Activated CD4-positive, alpha-beta T cell treated with anti-CD3 and anti-CD28 coated beads for 36 hours (primary cell): ENCODE measurements around the gene CAB39L. TPM values are rescaled to one million over a fixed set of nuclear protein-coding genes. Genes with fewer than 3 reads are reported as not detected.

Source experiments
- ATAC-seq: fragments of 200-7000 bp; cut with Tn5 transposase; one replicate; pipeline ENCODE4 v1.10.0; 2021; ENCODE audit warnings: mild to moderate bottlenecking, moderate library complexity
- CTCF ChIA-PET: fragments of 350-600 bp; sonication (Branson Sonifier 250); formaldehyde crosslinking; loops from one replicate; lab custom pipeline; 2021; ENCODE audit warnings: antibody characterized with exemption; lab: Charles Lee
- POLR2A ChIA-PET: fragments of 350-600 bp; sonication (Branson Sonifier 250); formaldehyde crosslinking; loops from one replicate; lab custom pipeline; 2021; ENCODE audit warnings: antibody characterized with exemption, inconsistent platforms; lab: Charles Lee
- DNase-seq: peaks from one replicate; pipeline ENCODE4 v3.0.0-alpha.2; 2020
- H3K27ac Mint-ChIP-seq: one replicate; pipeline ENCODE4 v1.8.0; 2021; ENCODE audit warnings: mixed read lengths
- H3K27me3 Mint-ChIP-seq: one replicate; pipeline ENCODE4 v1.8.0; 2021; ENCODE audit warnings: mixed read lengths
- H3K36me3 Mint-ChIP-seq: one replicate; pipeline ENCODE4 v1.8.0; 2021; ENCODE audit warnings: low read depth, mixed read lengths
- H3K4me1 Mint-ChIP-seq: one replicate; pipeline ENCODE4 v1.8.0; 2021; ENCODE audit warnings: mixed read lengths
- H3K4me3 Mint-ChIP-seq: one replicate; pipeline ENCODE4 v1.8.0; 2021; ENCODE audit warnings: mild to moderate bottlenecking, moderate library complexity, mixed read lengths
- H3K9me3 Mint-ChIP-seq: one replicate; pipeline ENCODE4 v1.8.0; 2021; ENCODE audit warnings: low read depth, mixed read lengths
- intact Hi-C, 2 experiments: fragments of 100-400 bp; cut with DNase I in 1 of 2; cut with micrococcal nuclease in 1 of 2; formaldehyde crosslinking; loops; one replicate each; pipeline versions ENCODE4 v1.14.2 to v1.15.1; 2022 to 2024; cut with DNase I, micrococcal nuclease
- total RNA-seq, 2 experiments: library from RNA; stranded (reverse); gene quantifications; one replicate each; pipeline ENCODE4 v1.2.3, GENCODE V29; 2021

CAB39L gene
- total RNA-seq, 2 experiments from 2014 or later: 4.8 to 5.7 TPM

GRCh38 chr13:49399801-49400472 is 43.9 kb downstream of the CAB39L start:
- DNase-seq: no peak
- Mint-ChIP-seq H3K9me3 (peaks cover 12% of the 10 kb centered on the region), H3K36me3 (peaks cover 9% of the 10 kb centered on the region), H3K27me3 (no peaks in the 10 kb centered on the region), H3K4me3 (no peak overlapping the region), H3K4me1 (no peaks in the 10 kb centered on the region), H3K27ac (no peak overlapping the region)
- POLR2A ChIA-PET: no interaction called here
- CTCF ChIA-PET: no interaction called here
- no peak for ATAC-seq
- intact Hi-C loops: no loop called here

GRCh38 chr13:49395878-49396380 is 47.9 kb downstream of the CAB39L start:
- DNase-seq: no peak
- no peak overlapping the region for H3K27ac Mint-ChIP-seq
- ATAC-seq: no peak
- ChIA-PET POLR2A (no interaction called here), CTCF (no interaction called here)
- H3K4me3 Mint-ChIP-seq: no peak overlapping the region
- peaks cover 1% of the 10 kb centered on the region for H3K9me3 Mint-ChIP-seq
- no peaks in the 10 kb centered on the region for H3K4me1 Mint-ChIP-seq
- H3K36me3 Mint-ChIP-seq: peaks cover 4% of the 10 kb centered on the region
- no peaks in the 10 kb centered on the region for H3K27me3 Mint-ChIP-seq
- intact Hi-C loops: no loop called here

- H3K27me3 Mint-ChIP-seq: no peaks in the 10 kb centered on the region
- CTCF ChIA-PET: no interaction called here
- peaks cover 1% of the 10 kb centered on the region for H3K9me3 Mint-ChIP-seq
- ATAC-seq: no peak
- H3K4me3 Mint-ChIP-seq: no peak overlapping the region
- no peak overlapping the region for H3K27ac Mint-ChIP-seq
- intact Hi-C loops: no loop called here
- peaks cover 4% of the 10 kb centered on the region for H3K36me3 Mint-ChIP-seq
- POLR2A ChIA-PET: no interaction called here
- no peaks in the 10 kb centered on the region for H3K4me1 Mint-ChIP-seq
- no peak for DNase-seq
Observed at GRCh38 chr13:49395451-49395865, 48.4 kb downstream of the CAB39L start.

- Mint-ChIP-seq H3K9me3 (peaks cover 1% of the 10 kb centered on the region), H3K4me1 (no peaks in the 10 kb centered on the region), H3K27me3 (peaks cover 8% of the 10 kb centered on the region), H3K36me3 (peaks cover 10% of the 10 kb centered on the region), H3K4me3 (no peak overlapping the region), H3K27ac (no peak overlapping the region)
- ATAC-seq (no peak), DNase-seq (no peak)
- intact Hi-C loops: no loop called here
- POLR2A ChIA-PET: no interaction called here
- CTCF ChIA-PET: interaction anchor here (0.8 to 1.2 kb wide), 2 partner anchors 13 to 39 kb away, joined by 3 to 4 read pairs; no protein-coding TSS in a partner anchor
Observed at GRCh38 chr13:49388091-49388635, 55.7 kb downstream of the CAB39L start.

- Mint-ChIP-seq H3K27me3 (peaks cover 8% of the 10 kb centered on the region), H3K27ac (no peak overlapping the region), H3K36me3 (peaks cover 8% of the 10 kb centered on the region), H3K4me3 (no peak overlapping the region), H3K4me1 (no peaks in the 10 kb centered on the region), H3K9me3 (peaks cover 1% of the 10 kb centered on the region)
- ATAC-seq (no peak), DNase-seq (no peak)
- POLR2A ChIA-PET: no interaction called here
- CTCF ChIA-PET: no interaction called here
- intact Hi-C loops: no loop called here
Observed at GRCh38 chr13:49386664-49387063, 57.2 kb downstream of the CAB39L start.

GRCh38 chr13:49376121-49376520 is 67.7 kb downstream of the CAB39L start:
- intact Hi-C loops: no loop called here
- ATAC-seq: no peak
- Mint-ChIP-seq H3K4me3 (no peak overlapping the region), H3K27me3 (peaks cover 3% of the 10 kb centered on the region), H3K9me3 (no peaks in the 10 kb centered on the region), H3K27ac (no peak overlapping the region), H3K4me1 (peaks cover 21% of the 10 kb centered on the region), H3K36me3 (no peaks in the 10 kb centered on the region)
- no peak for DNase-seq
- POLR2A ChIA-PET: no interaction called here
- CTCF ChIA-PET: no interaction called here

- ATAC-seq: no peak
- POLR2A ChIA-PET: no interaction called here
- peaks cover 21% of the 10 kb centered on the region for H3K4me1 Mint-ChIP-seq
- CTCF ChIA-PET: interaction anchor here (1.2 to 1.7 kb wide), 2 partner anchors 11 to 14 kb away, joined by 4 read pairs; no protein-coding TSS in a partner anchor
- H3K4me3 Mint-ChIP-seq: no peak overlapping the region
- no peak for DNase-seq
- H3K36me3 Mint-ChIP-seq: no peaks in the 10 kb centered on the region
- intact Hi-C loops: no loop called here
- H3K27me3 Mint-ChIP-seq: peaks cover 3% of the 10 kb centered on the region
- H3K27ac Mint-ChIP-seq: no peak overlapping the region
- H3K9me3 Mint-ChIP-seq: no peaks in the 10 kb centered on the region
Observed at GRCh38 chr13:49374585-49375290, 69.1 kb downstream of the CAB39L start.

GRCh38 chr13:49373716-49374115 is 70.1 kb downstream of the CAB39L start:
- Mint-ChIP-seq H3K4me3 (no peak overlapping the region), H3K4me1 (peaks cover 21% of the 10 kb centered on the region), H3K27me3 (peaks cover 5% of the 10 kb centered on the region), H3K9me3 (no peaks in the 10 kb centered on the region), H3K36me3 (no peaks in the 10 kb centered on the region), H3K27ac (no peak overlapping the region)
- CTCF ChIA-PET: interaction anchor here (0.6 kb wide), 3 partner anchors 7 to 325 kb away, joined by 3 to 4 read pairs (median 3); no protein-coding TSS in a partner anchor
- DNase-seq (no peak), ATAC-seq (no peak)
- POLR2A ChIA-PET: no interaction called here
- intact Hi-C loops: no loop called here

- Mint-ChIP-seq H3K27me3 (peaks cover 5% of the 10 kb centered on the region), H3K27ac (no peak overlapping the region), H3K36me3 (no peaks in the 10 kb centered on the region), H3K9me3 (no peaks in the 10 kb centered on the region), H3K4me3 (no peak overlapping the region), H3K4me1 (peaks cover 21% of the 10 kb centered on the region)
- ChIA-PET CTCF (interaction anchor here (1.1 kb wide), 1 partner anchor 11 kb away, joined by 5 read pairs; no protein-coding TSS in a partner anchor), POLR2A (no interaction called here)
- DNase-seq (no peak), ATAC-seq (no peak)
- intact Hi-C loops: no loop called here
Observed at GRCh38 chr13:49371943-49372613, 71.8 kb downstream of the CAB39L start.

GRCh38 chr13:49370371-49370770 is 73.5 kb downstream of the CAB39L start:
- Mint-ChIP-seq H3K4me3 (no peak overlapping the region), H3K9me3 (no peaks in the 10 kb centered on the region), H3K36me3 (no peaks in the 10 kb centered on the region), H3K4me1 (peaks cover 21% of the 10 kb centered on the region), H3K27ac (no peak overlapping the region), H3K27me3 (peaks cover 5% of the 10 kb centered on the region)
- POLR2A ChIA-PET: interaction anchor here (0.7 kb wide), 1 partner anchor 48 kb away, joined by 5 read pairs; no protein-coding TSS in a partner anchor
- DNase-seq (no peak), ATAC-seq (no peak)
- intact Hi-C loops: no loop called here
- CTCF ChIA-PET: no interaction called here

- no peaks in the 10 kb centered on the region for H3K36me3 Mint-ChIP-seq
- H3K9me3 Mint-ChIP-seq: no peaks in the 10 kb centered on the region
- ChIA-PET CTCF (no interaction called here), POLR2A (no interaction called here)
- H3K4me3 Mint-ChIP-seq: no peak overlapping the region
- H3K27me3 Mint-ChIP-seq: peaks cover 4% of the 10 kb centered on the region
- peaks cover 21% of the 10 kb centered on the region for H3K4me1 Mint-ChIP-seq
- ATAC-seq (no peak), DNase-seq (no peak)
- no peak overlapping the region for H3K27ac Mint-ChIP-seq
- intact Hi-C loops: no loop called here
Observed at GRCh38 chr13:49369866-49370265, 74.0 kb downstream of the CAB39L start.
